GM15510 (cell line): ENCODE measurements around the gene BCL2.

Source experiments
- POLR2A ChIP-seq: IDR thresholded peaks from 3 replicates; pipeline ENCODE4 v1.6.1; 2011; ENCODE audit warnings: borderline replicate concordance; ENCODE audit not compliant: insufficient read length; ENCODE audit errors: extremely low read depth

Gene BCL2

GRCh38 chr18:63266888-63267790 is 52.4 kb downstream of the BCL2 start:
- no peak for TF ChIP-seq POLR2A

- TF ChIP-seq POLR2A = no peak
Measured at GRCh38 chr18:63265326-63265725, 54.2 kb downstream of the BCL2 start.

GRCh38 chr18:63264871-63265270 is 54.7 kb downstream of the BCL2 start:
- TF ChIP-seq POLR2A = no peak

GRCh38 chr18:63263444-63263843 is 56.1 kb downstream of the BCL2 start:
- no peak for TF ChIP-seq POLR2A

- no peak for TF ChIP-seq POLR2A
Measured at GRCh38 chr18:63262369-63263335, 56.9 kb downstream of the BCL2 start.

- no peak for TF ChIP-seq POLR2A
Measured at GRCh38 chr18:63261029-63261428, 58.5 kb downstream of the BCL2 start.

- TF ChIP-seq POLR2A = no peak
Measured at GRCh38 chr18:63260380-63260754, 59.2 kb downstream of the BCL2 start.

GRCh38 chr18:63259567-63260379 is 59.8 kb downstream of the BCL2 start:
- TF ChIP-seq POLR2A = no peak

- TF ChIP-seq POLR2A = no peak
Measured at GRCh38 chr18:63258749-63259566, 60.6 kb downstream of the BCL2 start.

GRCh38 chr18:63257453-63257852 is 62.1 kb downstream of the BCL2 start:
- no peak for TF ChIP-seq POLR2A

GRCh38 chr18:63255435-63255834 is 64.1 kb downstream of the BCL2 start:
- TF ChIP-seq POLR2A = no peak

- no peak for TF ChIP-seq POLR2A
Measured at GRCh38 chr18:63254716-63255399, 64.7 kb downstream of the BCL2 start.

GRCh38 chr18:63253428-63254372 is 65.9 kb downstream of the BCL2 start:
- TF ChIP-seq POLR2A = no peak

- no peak for TF ChIP-seq POLR2A
Measured at GRCh38 chr18:63253014-63253413, 66.6 kb downstream of the BCL2 start.
